GM19193 (cell line): ENCODE data around the gene TXN2.

Experiments
- POLR2A ChIP-seq: IDR thresholded peaks from 4 replicates; pipeline ENCODE4 v1.6.1; 2011; ENCODE audit not compliant: insufficient read depth, insufficient read length; ENCODE audit errors: extremely low read depth

Gene TXN2

DNA sequence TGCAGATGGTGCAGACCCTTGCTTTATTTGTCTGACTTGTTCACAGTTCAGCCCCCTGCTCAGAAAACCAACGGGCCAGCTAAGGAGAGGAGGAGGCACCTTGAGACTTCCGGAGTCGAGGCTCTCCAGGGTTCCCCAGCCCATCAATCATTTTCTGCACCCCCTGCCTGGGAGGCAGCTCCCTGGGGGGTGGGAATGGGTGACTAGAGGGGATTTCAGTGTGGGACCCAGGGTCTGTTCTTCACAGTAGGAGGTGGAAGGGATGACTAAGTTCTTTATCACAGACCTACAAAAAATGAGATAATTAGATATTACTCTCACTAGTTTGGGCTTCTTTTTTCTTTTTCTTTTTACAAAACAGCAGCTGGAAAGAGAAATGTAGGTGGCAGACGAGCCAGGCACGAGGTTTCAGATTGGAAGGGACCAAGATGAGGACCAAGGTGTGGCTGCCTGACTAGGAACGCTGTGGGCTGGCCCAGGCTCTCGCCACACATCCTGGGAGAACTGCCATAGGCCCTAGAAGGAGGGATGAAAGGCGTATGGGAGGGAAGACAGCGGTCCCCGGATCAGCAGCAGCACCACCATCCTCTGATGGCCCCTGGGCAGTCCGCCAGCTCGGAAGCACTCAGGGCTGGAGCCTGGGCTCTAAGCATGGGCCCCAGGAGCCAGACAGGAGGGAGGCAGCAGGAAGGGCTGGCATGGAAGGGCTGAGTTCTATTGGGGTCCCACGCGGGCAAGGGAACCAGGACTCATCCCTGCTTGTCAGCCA is 14.2 kb downstream of the TXN2 start:
- TF ChIP-seq POLR2A: no peak

- no peak for TF ChIP-seq POLR2A
Measured at GRCh38 chr22:36466258-36466657, 15.2 kb downstream of the TXN2 start.

GRCh38 chr22:36465232-36466021 is 16.0 kb downstream of the TXN2 start:
- no peak for TF ChIP-seq POLR2A

DNA sequence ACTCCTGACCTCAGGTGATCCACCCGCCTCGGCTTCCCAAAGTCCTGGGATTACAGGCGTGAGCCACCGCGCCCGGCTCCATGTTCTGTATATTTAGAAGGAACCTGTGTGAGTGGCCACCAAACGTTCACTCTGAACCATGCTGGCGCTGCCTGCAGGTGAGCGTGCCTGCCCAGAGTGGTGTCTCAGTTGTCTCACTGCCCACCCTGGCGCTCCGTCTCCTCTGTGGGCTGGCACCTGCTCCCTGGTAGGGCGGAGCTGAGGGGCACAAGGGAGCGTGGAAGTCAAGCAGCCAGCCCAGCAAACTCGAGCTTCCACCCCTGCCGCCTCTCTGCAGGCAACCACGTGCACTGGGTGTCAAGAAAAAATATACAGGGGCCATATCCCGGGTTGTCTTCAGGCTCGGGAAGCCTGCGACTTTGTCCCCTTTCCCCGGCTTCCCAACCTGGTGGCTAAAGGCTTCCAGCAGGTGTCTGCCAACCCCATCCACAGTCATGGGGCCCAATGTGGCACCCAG is 16.7 kb downstream of the TXN2 start:
- TF ChIP-seq POLR2A: no peak

DNA sequence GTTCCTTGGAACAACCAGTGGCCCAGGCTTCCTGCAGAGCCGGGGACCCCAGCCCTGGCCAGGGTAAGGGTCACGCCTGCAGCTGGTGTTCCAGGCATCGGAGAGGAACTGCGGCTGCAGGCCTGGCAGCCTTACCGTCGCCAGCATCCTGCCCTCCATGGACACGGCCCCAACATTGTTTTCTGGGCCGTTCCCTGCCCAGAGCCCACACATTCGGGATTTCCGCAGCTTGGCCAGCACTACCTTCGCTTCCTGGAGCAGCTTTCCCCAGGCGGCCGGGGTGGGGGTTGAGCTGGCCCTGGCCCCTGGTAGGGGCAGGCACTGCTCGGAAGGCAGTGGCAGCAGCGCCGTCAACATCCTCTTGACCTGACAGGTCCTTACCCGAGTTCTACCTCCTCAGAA is 17.7 kb downstream of the TXN2 start:
- TF ChIP-seq POLR2A: no peak

DNA sequence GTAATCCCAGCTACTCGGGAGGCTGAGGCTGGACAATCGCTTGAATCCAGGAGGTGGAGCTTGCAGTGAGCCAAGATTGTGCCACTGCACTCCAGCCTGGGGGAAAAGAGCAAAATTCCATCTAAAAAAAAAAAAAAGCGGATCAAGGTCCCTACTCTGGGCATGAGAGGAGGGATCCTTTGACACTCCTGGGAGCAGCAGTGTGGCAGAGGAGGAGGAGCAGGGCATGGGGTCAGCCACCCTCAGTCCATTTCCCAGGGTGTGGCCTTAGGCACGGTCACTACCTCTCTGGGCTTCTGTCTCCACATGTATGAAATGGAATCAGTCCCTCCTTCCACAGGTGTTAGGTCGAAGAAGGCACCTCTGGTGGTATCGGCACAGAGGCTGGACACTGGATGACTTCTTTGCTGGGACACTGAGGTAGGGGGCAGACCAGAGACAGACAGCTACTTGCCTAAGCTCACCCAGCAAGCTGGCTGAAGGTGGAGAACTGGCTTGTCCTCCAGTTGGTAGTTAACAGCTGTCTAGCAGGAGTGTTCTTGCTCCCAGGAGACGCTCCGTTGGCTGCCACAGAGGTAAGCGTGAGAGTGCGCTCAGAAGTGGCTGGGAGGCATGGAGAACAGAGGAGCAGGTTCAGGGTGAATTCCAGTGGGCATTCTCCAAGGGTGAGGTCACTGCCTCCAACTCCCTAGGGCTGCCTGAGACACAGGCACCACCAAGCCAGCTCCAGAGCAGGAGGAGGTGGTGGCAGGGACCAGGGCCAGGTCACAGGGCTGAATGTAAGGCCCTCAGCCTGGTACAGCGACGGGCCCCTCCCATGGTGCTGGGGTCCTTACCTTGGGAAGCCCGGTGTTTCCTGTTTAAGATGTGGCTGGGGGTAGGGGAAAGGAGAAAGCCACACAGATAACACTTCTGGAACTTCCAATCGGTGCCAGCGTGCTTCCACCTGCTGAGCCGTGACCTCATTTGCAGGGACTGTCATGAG is 19.5 kb downstream of the TXN2 start:
- TF ChIP-seq POLR2A: no peak

GRCh38 chr22:36460202-36460601 is 21.2 kb downstream of the TXN2 start:
- TF ChIP-seq POLR2A: no peak

DNA sequence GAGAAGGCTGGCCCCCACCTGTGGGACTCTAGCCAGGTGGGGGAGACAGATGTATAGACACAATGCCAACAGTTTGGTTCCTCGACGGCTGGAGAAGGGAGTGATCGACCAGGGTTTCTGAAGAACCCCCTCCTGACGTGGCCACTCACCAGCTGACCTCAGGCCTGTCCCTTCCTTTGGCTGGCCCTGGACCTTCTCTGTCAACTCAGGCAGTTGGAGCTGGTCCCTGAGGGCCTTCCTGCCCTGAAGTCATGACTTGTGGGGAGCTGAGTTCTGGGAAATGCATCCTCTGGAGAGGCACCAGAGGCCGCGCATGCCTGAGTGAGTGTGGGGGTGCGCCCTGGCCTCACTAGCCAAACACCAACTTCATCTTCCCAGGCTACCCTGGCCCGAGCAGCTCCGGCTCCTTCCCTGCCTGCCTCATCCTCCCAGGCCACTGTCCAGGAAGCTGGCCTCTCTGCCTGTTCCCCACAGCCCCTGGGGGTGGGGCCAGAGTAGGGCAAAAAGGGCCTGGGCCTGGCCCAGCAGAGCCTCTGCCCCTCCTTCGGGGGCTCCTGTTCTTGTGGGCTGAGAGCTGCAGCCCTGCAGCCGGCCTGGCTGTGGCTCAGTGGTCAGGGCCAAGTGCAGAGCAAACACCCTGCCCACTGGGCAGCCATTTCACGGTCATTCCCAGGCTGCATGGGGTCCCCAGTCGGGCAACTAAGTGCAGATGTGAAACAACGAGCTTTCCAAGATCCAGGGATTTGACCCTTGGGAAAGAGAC is 23.6 kb downstream of the TXN2 start:
- TF ChIP-seq POLR2A: no peak

DNA sequence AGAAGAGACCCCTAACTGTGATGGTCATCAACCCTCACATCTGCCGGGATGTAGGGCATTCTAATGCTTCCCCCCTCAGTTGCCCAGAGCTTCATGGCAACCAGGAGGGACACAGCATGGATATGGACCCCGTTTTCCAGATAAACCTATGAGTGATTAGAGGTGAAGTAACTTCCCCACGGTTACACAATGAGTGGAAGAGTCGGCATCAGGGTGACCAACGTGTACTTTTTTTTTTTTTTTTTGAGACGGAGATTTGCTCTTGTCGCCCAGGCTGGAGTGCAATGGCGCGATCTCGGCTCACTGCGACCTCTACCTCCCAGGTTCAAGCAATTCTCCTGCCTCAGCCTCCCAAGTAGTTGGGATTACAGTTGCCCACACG is 25.0 kb downstream of the TXN2 start:
- TF ChIP-seq POLR2A: no peak

DNA sequence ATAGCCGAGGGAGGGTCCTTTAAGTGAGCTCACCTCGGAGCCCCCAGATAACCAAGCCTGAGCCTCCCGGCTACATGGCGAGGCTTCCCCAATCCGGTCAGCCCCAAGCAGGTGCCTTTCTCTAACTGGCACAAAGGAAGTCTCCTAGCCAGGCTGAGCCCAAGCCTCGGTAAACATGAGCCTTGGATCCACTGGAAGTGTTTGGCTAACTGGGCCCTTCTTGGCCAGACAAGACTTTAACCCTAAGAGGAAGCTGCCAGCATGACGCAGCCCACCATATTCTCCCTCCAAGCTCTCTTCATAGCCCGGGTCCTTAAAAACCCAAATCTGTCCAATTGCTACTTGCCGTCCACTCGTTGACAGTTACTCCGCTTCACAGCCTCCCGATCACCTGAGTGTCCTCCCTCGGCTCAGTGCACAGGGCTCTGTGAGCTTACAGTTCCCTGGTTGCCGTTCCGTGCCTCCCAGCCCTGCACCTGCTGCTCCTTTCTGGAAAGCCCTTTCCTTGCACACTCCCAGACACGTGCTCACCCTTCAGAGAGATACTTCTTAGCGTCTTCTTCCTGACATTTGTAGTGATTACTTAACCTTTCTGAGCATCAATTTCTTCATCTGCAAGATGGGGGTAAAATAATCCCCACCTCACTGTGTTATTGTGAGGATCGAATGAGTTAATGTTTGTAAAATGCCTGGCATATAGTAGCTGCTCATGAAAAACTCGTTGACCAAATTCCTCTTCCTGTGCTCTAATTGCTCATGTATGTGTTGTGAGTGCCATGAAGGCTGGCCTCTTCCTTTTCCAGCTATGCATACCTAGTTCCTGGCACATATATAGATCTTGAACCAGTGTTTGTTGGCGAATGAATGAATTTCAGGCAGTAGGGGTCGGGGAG is 25.6 kb downstream of the TXN2 start:
- TF ChIP-seq POLR2A: no peak

DNA sequence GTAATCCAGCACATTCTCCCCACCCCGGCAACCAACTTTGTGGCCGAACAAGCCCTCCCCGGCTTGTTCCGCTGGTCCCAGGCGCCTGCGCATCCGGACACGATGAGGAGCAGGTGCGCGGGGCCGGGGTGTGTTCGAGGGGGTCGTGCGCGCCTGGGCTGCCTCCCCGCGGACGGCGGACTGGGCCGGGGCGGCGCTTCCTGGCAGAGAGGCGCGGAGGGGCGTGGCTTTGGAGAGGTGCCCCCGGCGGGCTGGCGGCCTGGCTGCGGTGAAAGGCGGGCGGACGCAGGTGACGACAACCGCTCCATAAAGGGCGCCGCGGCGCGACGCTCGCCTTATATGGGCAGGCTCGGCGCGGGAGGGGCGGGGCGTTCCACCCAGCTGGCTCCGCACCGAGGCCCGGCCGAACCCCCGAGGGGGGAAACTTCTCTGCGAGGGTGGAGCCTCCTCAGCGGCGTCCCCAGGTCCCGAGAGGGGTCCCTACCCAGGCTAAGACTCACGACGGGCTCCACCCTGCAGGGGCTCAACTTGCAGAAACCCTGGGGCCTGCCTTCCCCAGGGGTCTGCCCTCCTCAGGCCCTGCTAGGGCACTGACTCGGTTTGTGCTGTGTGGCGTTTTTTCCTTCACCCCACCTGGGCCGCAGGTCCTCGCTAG is 26.4 kb downstream of the TXN2 start:
- peak; percentile 53 for TF ChIP-seq POLR2A

- TF ChIP-seq POLR2A: no peak
Measured at GRCh38 chr22:36453855-36454378, 27.5 kb downstream of the TXN2 start.
